Hepatocyte (in vitro differentiated cells): ENCODE data around the gene TRPM2. TPM values are rescaled to one million over a fixed set of nuclear protein-coding genes. Genes with fewer than 3 reads are reported as not detected.

ENCODE experiments used
- DNase-seq: peaks from one replicate; pipeline ENCODE4 v3.0.0-alpha.2; 2016; ENCODE audit warnings: low spot score
- H2AFZ ChIP-seq: fragments of 200-600 bp; sonication (generic); 2 replicates; pipeline ENCODE4 v1.6.0; 2016; ENCODE audit warnings: antibody characterized with exemption, mild to moderate bottlenecking
- H3K27ac ChIP-seq: fragments of 200-600 bp; sonication (generic); 2 replicates; pipeline ENCODE4 v1.5.1; 2016; ENCODE audit warnings: mild to moderate bottlenecking
- H3K27me3 ChIP-seq: fragments of 200-600 bp; sonication (generic); 2 replicates; pipeline ENCODE4 v1.6.1; 2016
- H3K36me3 ChIP-seq: fragments of 200-600 bp; sonication (generic); replicated peaks from 2 replicates; pipeline ENCODE4 v1.5.1; 2016; ENCODE audit warnings: low read depth; ENCODE audit not compliant: insufficient read depth
- H3K4me1 ChIP-seq: fragments of 200-600 bp; sonication (generic); 2 replicates; pipeline ENCODE4 v1.5.1; 2016; ENCODE audit warnings: mild to moderate bottlenecking, moderate library complexity; ENCODE audit not compliant: insufficient read depth
- H3K4me2 ChIP-seq: fragments of 200-600 bp; sonication (generic); 2 replicates; pipeline ENCODE4 v1.6.0; 2016
- H3K4me3 ChIP-seq: fragments of 200-600 bp; sonication (generic); 2 replicates; pipeline ENCODE4 v1.5.1; 2016; ENCODE audit warnings: mild to moderate bottlenecking
- H3K79me2 ChIP-seq: fragments of 200-600 bp; sonication (generic); 2 replicates; pipeline ENCODE4 v1.6.0; 2017; ENCODE audit warnings: mild to moderate bottlenecking
- H3K9me2 ChIP-seq: fragments of 200-600 bp; sonication (generic); replicated peaks from 2 replicates; pipeline ENCODE4 v1.6.0; 2017; ENCODE audit warnings: mild to moderate bottlenecking; ENCODE audit not compliant: insufficient read depth
- H3K9me3 ChIP-seq: fragments of 200-600 bp; sonication (generic); 2 replicates; pipeline ENCODE4 v1.5.1; 2016; ENCODE audit warnings: low read depth, mild to moderate bottlenecking
- H4K20me1 ChIP-seq: fragments of 200-600 bp; sonication (generic); 2 replicates; pipeline ENCODE4 v1.6.0; 2016; ENCODE audit warnings: mild to moderate bottlenecking; ENCODE audit not compliant: insufficient read depth, poor library complexity, severe bottlenecking
- EZH2 ChIP-seq: fragments of 200-600 bp; sonication (generic); IDR thresholded peaks from 2 replicates; pipeline ENCODE4 v1.6.1; 2016; ENCODE audit warnings: antibody characterized with exemption, mild to moderate bottlenecking, borderline replicate concordance
- EZH2phosphoT487 ChIP-seq: fragments of 200-600 bp; sonication (generic); IDR thresholded peaks from one replicate; pipeline ENCODE4 v1.6.1; 2018; ENCODE audit warnings: antibody characterized with exemption, mild to moderate bottlenecking, low read depth, moderate library complexity; ENCODE audit not compliant: unreplicated experiment, severe bottlenecking
- WGBS: methylation state at CpG from one replicate; pipeline ENCODE4 v1.1.6; 2016; ENCODE audit warnings: low lambda C conversion rate; ENCODE audit errors: missing lambda C conversion rate; 5-methylcytosine and 5-hydroxymethylcytosine counted together
- polyA plus RNA-seq: library from polyadenylated mRNA; unstranded; fragments of >200 nt; fragmentation: Nextera tagmentation; extraction: Ambion mirVana; gene quantifications from 2 replicates; pipeline ENCODE4 v1.2.1, GENCODE V29; 2016
- total RNA-seq: library from RNA; depleted of rRNA; stranded (reverse); fragments of >200 nt; gene quantifications from 2 replicates; pipeline ENCODE4 v1.2.3, GENCODE V29; 2014
- TF ChIP-seq, protein P1 (sequence below): fragments of 200-600 bp; sonication (generic); IDR thresholded peaks from 2 replicates; pipeline ENCODE4 v1.5.1; 2016; ENCODE audit warnings: antibody characterized with exemption, mild to moderate bottlenecking; ENCODE audit not compliant: poor library complexity

The TRPM2 gene
- total and polyA plus RNA-seq, 2 experiments from 2014 or later: 0.25 to 0.50 TPM

DNA sequence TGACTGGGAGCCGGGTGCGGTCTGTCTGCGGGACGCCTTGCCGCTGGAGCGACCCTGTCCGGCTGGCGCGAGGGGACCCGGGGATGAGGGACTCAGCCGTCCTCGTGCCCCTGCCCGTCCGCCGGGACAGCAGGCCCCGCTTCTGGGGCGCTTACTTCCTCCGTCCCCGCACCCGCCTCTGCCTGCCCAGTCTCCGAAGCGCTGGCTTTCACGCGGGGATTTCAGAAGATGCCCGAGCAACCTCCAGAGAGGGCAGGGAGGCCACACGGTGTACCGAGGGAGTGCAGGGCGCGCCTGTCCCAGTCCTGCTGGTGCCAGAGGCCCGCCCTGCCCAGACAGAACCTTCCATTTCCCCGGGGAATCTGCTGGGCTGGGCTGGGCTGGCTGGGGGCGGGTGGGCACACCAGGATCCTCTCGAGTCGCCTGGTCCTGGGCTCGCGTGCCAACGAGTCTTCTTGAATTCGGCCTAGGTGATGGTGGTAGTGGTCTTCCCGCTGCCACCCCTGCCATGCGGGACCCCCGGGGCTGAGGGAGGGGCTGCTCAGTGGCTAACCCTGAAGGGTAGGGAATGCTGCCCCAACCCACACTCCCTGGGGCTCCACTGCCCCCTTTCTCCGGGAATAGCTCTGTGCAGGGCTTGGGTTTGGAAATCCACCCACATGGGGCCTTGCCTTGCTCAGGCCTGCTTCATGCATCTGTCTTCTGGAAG lies 2.5 kb upstream of the TRPM2 start:
- TF ChIP-seq EZH2phosphoT487 (no peak), EZH2 (no peak)
- TF ChIP-seq, protein P1, sequence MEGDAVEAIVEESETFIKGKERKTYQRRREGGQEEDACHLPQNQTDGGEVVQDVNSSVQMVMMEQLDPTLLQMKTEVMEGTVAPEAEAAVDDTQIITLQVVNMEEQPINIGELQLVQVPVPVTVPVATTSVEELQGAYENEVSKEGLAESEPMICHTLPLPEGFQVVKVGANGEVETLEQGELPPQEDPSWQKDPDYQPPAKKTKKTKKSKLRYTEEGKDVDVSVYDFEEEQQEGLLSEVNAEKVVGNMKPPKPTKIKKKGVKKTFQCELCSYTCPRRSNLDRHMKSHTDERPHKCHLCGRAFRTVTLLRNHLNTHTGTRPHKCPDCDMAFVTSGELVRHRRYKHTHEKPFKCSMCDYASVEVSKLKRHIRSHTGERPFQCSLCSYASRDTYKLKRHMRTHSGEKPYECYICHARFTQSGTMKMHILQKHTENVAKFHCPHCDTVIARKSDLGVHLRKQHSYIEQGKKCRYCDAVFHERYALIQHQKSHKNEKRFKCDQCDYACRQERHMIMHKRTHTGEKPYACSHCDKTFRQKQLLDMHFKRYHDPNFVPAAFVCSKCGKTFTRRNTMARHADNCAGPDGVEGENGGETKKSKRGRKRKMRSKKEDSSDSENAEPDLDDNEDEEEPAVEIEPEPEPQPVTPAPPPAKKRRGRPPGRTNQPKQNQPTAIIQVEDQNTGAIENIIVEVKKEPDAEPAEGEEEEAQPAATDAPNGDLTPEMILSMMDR: no peak
- Histone ChIP-seq H3K79me2 (no peaks in the 10 kb centered on the region), H2AFZ (no peak overlapping the region), H3K4me3 (no peak overlapping the region), H3K4me1 (no peaks in the 10 kb centered on the region), H4K20me1 (no peaks in the 10 kb centered on the region), H3K9me3 (no peaks in the 10 kb centered on the region), H3K27me3 (no peaks in the 10 kb centered on the region), H3K9me2 (no peaks in the 10 kb centered on the region), H3K27ac (no peak overlapping the region), H3K36me3 (no peaks in the 10 kb centered on the region), H3K4me2 (no peak overlapping the region)
- DNase-seq: no peak
- WGBS: 92% methylated on average over 15 of the region's 42 CpGs

DNA sequence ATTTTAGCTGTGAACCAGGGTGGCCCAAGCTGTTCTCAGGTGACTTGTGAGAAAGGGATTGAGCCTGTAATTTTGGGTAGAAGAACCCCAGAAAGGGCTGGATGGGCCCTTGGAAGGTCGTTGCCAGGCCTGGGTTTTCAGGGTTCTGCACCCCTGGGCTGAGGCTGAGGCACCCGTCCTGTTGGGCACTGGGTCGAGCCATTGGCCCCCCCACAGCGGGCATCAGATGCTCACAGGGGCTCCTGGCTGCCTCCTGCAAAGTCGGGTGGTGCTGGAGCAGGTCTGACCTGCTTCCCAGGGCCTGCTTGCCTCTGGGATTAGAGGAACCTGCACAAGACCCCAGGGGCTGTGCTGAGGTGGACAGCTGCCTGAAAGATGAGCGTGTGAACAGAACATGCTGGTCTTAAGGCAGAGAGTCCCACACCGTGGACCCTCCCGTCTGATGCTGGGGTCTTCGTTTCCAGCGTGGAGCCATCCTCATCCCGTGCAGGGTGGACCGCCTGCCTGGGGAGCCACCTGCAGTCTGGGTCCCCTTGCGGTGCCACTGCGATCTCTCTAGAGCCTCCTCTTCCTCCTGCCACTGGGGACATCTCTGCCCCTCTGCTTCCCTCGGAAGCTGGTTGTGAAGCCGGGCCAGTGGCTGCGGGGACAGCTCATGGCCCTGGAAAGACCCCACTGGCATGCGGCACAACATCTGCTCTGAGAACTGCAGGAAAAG lies 1.7 kb upstream of the TRPM2 start:
- H3K36me3 ChIP-seq: no peaks in the 10 kb centered on the region
- no peak overlapping the region for H3K4me2 ChIP-seq
- WGBS: 91% methylated on average over 18 of the region's 18 CpGs
- H3K9me2 ChIP-seq: no peaks in the 10 kb centered on the region
- TF ChIP-seq EZH2phosphoT487: no peak
- TF ChIP-seq, protein P1: no peak
- TF ChIP-seq EZH2: no peak
- H3K27me3 ChIP-seq: no peaks in the 10 kb centered on the region
- no peaks in the 10 kb centered on the region for H3K79me2 ChIP-seq
- DNase-seq: no peak
- H2AFZ ChIP-seq: no peak overlapping the region
- no peaks in the 10 kb centered on the region for H3K9me3 ChIP-seq
- no peak overlapping the region for H3K27ac ChIP-seq
- H3K4me3 ChIP-seq: no peak overlapping the region
- no peaks in the 10 kb centered on the region for H3K4me1 ChIP-seq
- no peaks in the 10 kb centered on the region for H4K20me1 ChIP-seq

DNA sequence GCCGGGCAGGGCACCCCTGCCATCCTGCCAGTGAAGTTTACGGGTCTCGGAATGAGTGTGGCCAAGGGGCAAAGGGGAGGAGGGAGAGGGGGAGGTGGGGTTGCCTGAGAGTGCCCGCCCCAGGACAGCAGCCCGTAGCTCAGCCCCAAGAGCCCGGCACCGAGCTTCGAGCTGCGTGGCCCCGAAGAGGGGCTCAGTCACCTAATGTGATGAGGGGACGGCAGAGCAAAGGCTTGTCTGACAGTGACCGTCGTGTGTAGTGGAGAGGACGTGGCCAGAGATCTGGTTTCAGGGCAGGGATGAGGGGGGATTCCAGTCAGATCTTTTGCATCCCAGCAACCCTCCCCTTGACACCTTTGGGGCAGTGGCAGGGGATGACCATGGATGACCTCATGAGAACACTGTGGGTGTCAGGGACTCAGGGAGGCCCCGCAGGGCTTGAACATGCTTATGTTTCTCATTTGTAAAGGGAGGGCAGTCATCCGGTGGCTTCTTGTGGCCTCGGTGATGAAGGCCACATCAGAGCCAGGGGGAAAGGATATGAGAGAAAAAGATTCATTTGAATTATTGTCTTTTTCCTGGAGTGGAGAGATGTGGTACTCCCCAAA lies 1.1 kb upstream of the TRPM2 start:
- Histone ChIP-seq H4K20me1 (no peaks in the 10 kb centered on the region), H3K27me3 (no peaks in the 10 kb centered on the region), H3K4me2 (no peak overlapping the region), H3K27ac (no peak overlapping the region), H3K4me3 (no peak overlapping the region), H2AFZ (no peak overlapping the region), H3K9me3 (no peaks in the 10 kb centered on the region), H3K36me3 (no peaks in the 10 kb centered on the region), H3K79me2 (no peaks in the 10 kb centered on the region), H3K4me1 (no peaks in the 10 kb centered on the region), H3K9me2 (no peaks in the 10 kb centered on the region)
- no peak for DNase-seq
- TF ChIP-seq EZH2: no peak
- 87% methylated on average over 9 of the region's 17 CpGs for WGBS

DNA sequence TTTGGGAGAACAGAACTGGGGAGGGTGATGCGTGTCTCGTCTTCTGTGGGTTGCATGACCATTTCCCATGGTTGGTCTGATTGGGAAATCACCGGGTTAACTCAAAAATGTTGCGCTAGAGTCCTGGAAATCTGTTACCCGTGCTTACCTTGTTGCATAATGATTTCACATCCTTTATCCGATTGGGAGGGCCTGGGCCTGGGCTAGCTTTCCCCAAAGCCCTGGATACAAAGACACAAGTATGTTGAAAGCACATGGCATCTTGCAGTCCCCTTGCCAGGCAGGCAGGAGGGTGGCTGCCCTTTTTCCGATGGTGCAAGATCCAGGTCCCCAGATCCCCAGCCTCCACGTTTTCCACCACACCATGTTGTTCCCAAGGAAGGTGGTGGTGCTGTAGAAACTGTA lies 582 bp downstream of the TRPM2 start:
- no peaks in the 10 kb centered on the region for H4K20me1 ChIP-seq
- no peaks in the 10 kb centered on the region for H3K9me2 ChIP-seq
- DNase-seq: no peak
- H3K4me2 ChIP-seq: no peak overlapping the region
- H3K4me1 ChIP-seq: no peaks in the 10 kb centered on the region
- H2AFZ ChIP-seq: no peak overlapping the region
- WGBS: 86% methylated on average over 8 of the region's 8 CpGs
- no peaks in the 10 kb centered on the region for H3K9me3 ChIP-seq
- no peaks in the 10 kb centered on the region for H3K79me2 ChIP-seq
- no peak overlapping the region for H3K27ac ChIP-seq
- no peaks in the 10 kb centered on the region for H3K27me3 ChIP-seq
- H3K4me3 ChIP-seq: no peak overlapping the region
- TF ChIP-seq, protein P1: no peak
- TF ChIP-seq EZH2: no peak
- no peak for TF ChIP-seq EZH2phosphoT487
- no peaks in the 10 kb centered on the region for H3K36me3 ChIP-seq
